Measurements from ENCODE around the gene HTR3B.

The HTR3B gene

GRCh38 chr11:113949891-113950290 is 45.3 kb downstream of the HTR3B start:
- no peak for DNase-seq

GRCh38 chr11:113951537-113951936 is 46.9 kb downstream of the HTR3B start:
- DNase-seq = peak; percentile 11

- DNase-seq = no peak
These were observed 47.5 kb downstream of the HTR3B start for GRCh38 chr11:113952070-113952469.

- DNase-seq = no peak
These were observed 48.0 kb downstream of the HTR3B start for GRCh38 chr11:113952588-113952987.

- no peak for DNase-seq
These were observed 49.6 kb downstream of the HTR3B start for GRCh38 chr11:113954235-113954634.

GRCh38 chr11:113956986-113957385 is 52.4 kb downstream of the HTR3B start:
- peak; percentile 34 for DNase-seq

GRCh38 chr11:113960702-113961330 is 56.2 kb downstream of the HTR3B start:
- DNase-seq = no peak

- no peak for DNase-seq
These were observed 62.8 kb downstream of the HTR3B start for GRCh38 chr11:113967361-113967760.

- no peak for DNase-seq
These were observed 67.1 kb downstream of the HTR3B start for GRCh38 chr11:113971506-113972195.

- DNase-seq = peak; percentile 43
These were observed 70.3 kb downstream of the HTR3B start, which contains the start of gene HTR3A for GRCh38 chr11:113974741-113975470. HTR3A (plus strand) TSS chr11:113975108; CDS start chr11:113975326, 218 bp downstream.

- no peak for DNase-seq
These were observed 72.5 kb downstream of the HTR3B start for GRCh38 chr11:113977071-113977490.

GRCh38 chr11:113977701-113978100 is 73.1 kb downstream of the HTR3B start:
- DNase-seq = no peak

- no peak for DNase-seq
These were observed 74.8 kb downstream of the HTR3B start for GRCh38 chr11:113979431-113979830.

- DNase-seq = no peak
These were observed 76.2 kb downstream of the HTR3B start for GRCh38 chr11:113980785-113981184.

GRCh38 chr11:113982306-113982705 is 77.7 kb downstream of the HTR3B start:
- no peak for DNase-seq

- DNase-seq = no peak
These were observed 80.2 kb downstream of the HTR3B start for GRCh38 chr11:113984781-113985180.

GRCh38 chr11:113985906-113986305 is 81.3 kb downstream of the HTR3B start:
- DNase-seq = no peak

- DNase-seq = no peak
These were observed 82.0 kb downstream of the HTR3B start for GRCh38 chr11:113986351-113987140.

- DNase-seq = no peak
These were observed 84.8 kb downstream of the HTR3B start for GRCh38 chr11:113989381-113989780.

- DNase-seq = no peak
These were observed 85.3 kb downstream of the HTR3B start for GRCh38 chr11:113989916-113990315.

GRCh38 chr11:113991170-113991569 is 86.6 kb downstream of the HTR3B start:
- no peak for DNase-seq

- peak; percentile 84 for DNase-seq
These were observed 87.3 kb downstream of the HTR3B start for GRCh38 chr11:113991718-113992458.
